Natural killer cell (primary cell): Measurements from ENCODE around the gene GATD1. TPM values are rescaled to one million over a fixed set of nuclear protein-coding genes. Genes with fewer than 3 reads are reported as not detected.

Source experiments
- ATAC-seq, 3 donors: fragments of 150-1000 bp in 2 of 3; fragments of 200-7000 bp in 1 of 3; cut with Tn5 transposase; 1 replicate in 1 of 3; 2 replicates in 2 of 3; pipeline ENCODE4 v1.10.0; 2021; ENCODE audit warnings: mild to moderate bottlenecking in 2 of 3, moderate library complexity in 2 of 3
- DNase-seq, 2 donors: peaks; one replicate each; pipeline versions ENCODE4 v3.0.0 to v3.0.0-alpha.2; 2013 to 2021; ENCODE audit warnings: mixed read lengths in 1 of 2
- H3K27ac ChIP-seq: one replicate; pipeline ENCODE4 v1.5.1; 2013; ENCODE audit warnings: mild to moderate bottlenecking, low read length
- H3K27me3 ChIP-seq: one replicate; pipeline ENCODE4 v1.6.1; 2013; ENCODE audit warnings: low read length; ENCODE audit not compliant: control insufficient read depth, insufficient read depth
- H3K36me3 ChIP-seq: one replicate; pipeline ENCODE4 v1.6.1; 2013; ENCODE audit warnings: low read length; ENCODE audit not compliant: control insufficient read depth, insufficient read depth
- H3K4me1 ChIP-seq: one replicate; pipeline ENCODE4 v1.6.1; 2013; ENCODE audit warnings: low read length; ENCODE audit not compliant: control insufficient read depth, insufficient read depth
- H3K4me3 ChIP-seq: one replicate; pipeline ENCODE4 v1.5.1; 2013; ENCODE audit warnings: low read length
- H3K9me3 ChIP-seq: one replicate; pipeline ENCODE4 v1.6.1; 2013; ENCODE audit warnings: low read length; ENCODE audit not compliant: control insufficient read depth, insufficient read depth
- H3K27ac Mint-ChIP-seq, 2 donors: one replicate each; pipeline ENCODE4 v1.8.0; 2022; ENCODE audit warnings: mild to moderate bottlenecking in 2 of 2, mixed read lengths in 2 of 2, moderate library complexity in 1 of 2
- H3K27me3 Mint-ChIP-seq, 2 donors: one replicate each; pipeline ENCODE4 v1.8.0; 2022; ENCODE audit warnings: low read depth in 2 of 2, mixed read lengths in 2 of 2
- H3K36me3 Mint-ChIP-seq: one replicate; pipeline ENCODE4 v1.8.0; 2022; ENCODE audit warnings: mixed read lengths
- H3K4me1 Mint-ChIP-seq, 2 donors: one replicate each; pipeline ENCODE4 v1.8.0; 2022; ENCODE audit warnings: mixed read lengths in 2 of 2
- H3K4me3 Mint-ChIP-seq: one replicate; pipeline ENCODE4 v1.8.0; 2022; ENCODE audit warnings: mild to moderate bottlenecking, moderate library complexity, mixed read lengths
- H3K9me3 Mint-ChIP-seq, 2 donors: one replicate each; pipeline ENCODE4 v1.8.0; 2022; ENCODE audit warnings: mixed read lengths in 2 of 2
- CTCF ChIP-seq: fragments of 200-600 bp; IDR thresholded peaks from one replicate; pipeline ENCODE4 v1.8.0; 2022; ENCODE audit warnings: antibody characterized with exemption
- WGBS: methylation state at CpG from one replicate; pipeline ENCODE4 v1.1.7; 2013; ENCODE audit warnings: missing lambda C conversion rate; ENCODE audit not compliant: insufficient coverage; 5-methylcytosine and 5-hydroxymethylcytosine counted together
- intact Hi-C: fragments of 100-400 bp; cut with micrococcal nuclease; formaldehyde crosslinking; loops from one replicate; pipeline ENCODE4 v1.14.2; 2022
- total RNA-seq, 4 donors: library from RNA; stranded (reverse); fragments of 120-200 nt in 1 of 4; gene quantifications; one replicate each; pipeline versions ENCODE4 v1.2.3 to v1.2.4, GENCODE V29; 2013 to 2022

Gene GATD1
- total RNA-seq, 3 donors from 2014 or later (not counting 1 experiment from before 2014, with no cell fraction given): 40.4 to 43.1 (median 42.1) TPM

- DNase-seq (peak in 1 of 2 donors; percentile 6), ATAC-seq (no peak)
Observed at GRCh38 chr11:764322-765024, 12.8 kb downstream of the GATD1 start.

GRCh38 chr11:763549-764321 is 13.6 kb downstream of the GATD1 start:
- no peak overlapping the region for H3K27ac Mint-ChIP-seq
- intact Hi-C loops: no loop called here
- WGBS: 95% methylated on average over 21 of the region's 22 CpGs
- Histone ChIP-seq H3K4me1 (no peaks in the 10 kb centered on the region), H3K27me3 (no peaks in the 10 kb centered on the region), H3K9me3 (no peaks in the 10 kb centered on the region), H3K27ac (no peak overlapping the region), H3K4me3 (no peak overlapping the region), H3K36me3 (peaks cover 51% of the 10 kb centered on the region)
- H3K4me1 Mint-ChIP-seq: no peaks in the 10 kb centered on the region
- no peaks in the 10 kb centered on the region for H3K27me3 Mint-ChIP-seq
- H3K36me3 Mint-ChIP-seq: no peaks in the 10 kb centered on the region
- H3K9me3 Mint-ChIP-seq: no peaks in the 10 kb centered on the region
- no peak for ATAC-seq
- H3K4me3 Mint-ChIP-seq: no peak overlapping the region
- DNase-seq: peak in 1 of 2 donors; percentile 4
- TF ChIP-seq CTCF: no peak

More at GRCh38 chr11:764322-765024, 12.8 kb downstream of the GATD1 start:
- H3K36me3 Mint-ChIP-seq: no peaks in the 10 kb centered on the region
- H3K27ac Mint-ChIP-seq: no peak overlapping the region
- H3K27me3 Mint-ChIP-seq: no peaks in the 10 kb centered on the region
- H3K36me3 ChIP-seq: peaks cover 44% of the 10 kb centered on the region
- no peaks in the 10 kb centered on the region for H3K9me3 Mint-ChIP-seq
- intact Hi-C loops: no loop called here
- TF ChIP-seq CTCF: no peak
- no peaks in the 10 kb centered on the region for H3K4me1 Mint-ChIP-seq
- WGBS: 95% methylated on average over 18 of the region's 18 CpGs
- H3K27me3 ChIP-seq: no peaks in the 10 kb centered on the region
- no peak overlapping the region for H3K27ac ChIP-seq
- H3K9me3 ChIP-seq: no peaks in the 10 kb centered on the region
- no peaks in the 10 kb centered on the region for H3K4me1 ChIP-seq
- H3K4me3 Mint-ChIP-seq: no peak overlapping the region
- H3K4me3 ChIP-seq: no peak overlapping the region

- Histone ChIP-seq H3K4me1 (no peaks in the 10 kb centered on the region), H3K36me3 (peaks cover 51% of the 10 kb centered on the region), H3K9me3 (no peaks in the 10 kb centered on the region), H3K27me3 (no peaks in the 10 kb centered on the region), H3K4me3 (no peak overlapping the region), H3K27ac (no peak overlapping the region)
- Mint-ChIP-seq H3K27ac (no peak overlapping the region), H3K4me1 (no peaks in the 10 kb centered on the region), H3K36me3 (no peaks in the 10 kb centered on the region), H3K9me3 (no peaks in the 10 kb centered on the region), H3K27me3 (no peaks in the 10 kb centered on the region), H3K4me3 (no peak overlapping the region)
- no peak for ATAC-seq
- intact Hi-C loops: no loop called here
- WGBS: 95% methylated on average over 12 of the region's 24 CpGs
- DNase-seq: no peak
- no peak for TF ChIP-seq CTCF
Observed at GRCh38 chr11:763073-763463, 14.2 kb downstream of the GATD1 start.
